GM13976 (cell line): ENCODE measurements around the gene WWOX.

Experiments
- DNase-seq: peaks from one replicate; pipeline ENCODE4 v3.0.0; 2012; ENCODE audit warnings: low spot score
- CTCF ChIP-seq: IDR thresholded peaks from 2 replicates; pipeline ENCODE4 v1.5.1; 2012; ENCODE audit warnings: borderline replicate concordance, mild to moderate bottlenecking; ENCODE audit not compliant: insufficient read depth; ENCODE audit errors: extremely low read depth, missing control alignments, control extremely low read depth
- in situ Hi-C: fragments of 300-500 bp; cut with MboI; formaldehyde crosslinking; loops from one replicate; pipeline ENCODE4 v1.12.0; 2022; ENCODE audit warnings: low sequenced_read_pairs, mixed read lengths, inconsistent platforms; ENCODE audit not compliant: unreplicated experiment

WWOX gene

DNA sequence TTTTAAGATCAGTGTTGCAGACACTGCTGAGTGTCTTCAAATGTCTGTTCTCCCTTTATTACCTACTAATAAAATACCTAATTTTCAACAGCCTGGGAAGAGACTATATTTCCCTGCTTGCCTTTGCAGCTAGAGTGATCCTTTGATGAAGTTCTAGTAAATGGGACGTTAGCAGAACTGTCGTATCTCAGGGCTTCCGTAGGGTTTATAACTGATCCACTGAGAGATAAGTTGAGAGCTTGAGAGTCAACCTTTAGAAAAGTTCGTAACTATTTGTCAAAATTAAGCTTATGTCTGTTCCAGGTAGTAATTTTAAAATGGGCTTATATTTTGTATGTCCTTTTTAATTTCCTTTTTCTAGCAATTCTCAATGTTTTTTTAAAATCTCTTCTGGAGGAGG lies 974.1 kb downstream of the WWOX start:
- in situ Hi-C loops = no loop called here
- no peak for TF ChIP-seq CTCF
- DNase-seq = no peak

DNA sequence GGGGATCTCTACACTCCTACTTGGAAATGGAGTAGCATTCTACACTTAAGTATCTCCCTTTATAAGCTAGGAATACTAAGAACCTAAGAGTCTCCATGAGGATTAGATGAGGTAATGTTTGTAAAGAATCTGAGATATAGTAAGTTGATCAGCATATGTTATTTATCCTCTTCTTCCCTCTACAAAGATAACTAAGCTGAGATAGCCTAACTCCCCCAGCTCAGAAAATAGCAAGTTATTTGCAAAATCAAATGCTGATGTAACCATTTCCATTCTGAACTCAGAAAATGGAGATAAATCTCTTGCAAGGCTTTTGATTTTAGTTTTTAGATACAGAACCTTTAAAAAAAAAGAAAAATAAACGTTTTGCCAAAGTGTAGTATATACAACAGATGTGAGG lies 975.1 kb downstream of the WWOX start:
- DNase-seq = no peak
- no peak for TF ChIP-seq CTCF
- in situ Hi-C loops = no loop called here

- no peak for TF ChIP-seq CTCF
- no peak for DNase-seq
- in situ Hi-C loops = no loop called here
These were observed 975.5 kb downstream of the WWOX start for GRCh38 chr16:79074951-79075350.

GRCh38 chr16:79076047-79076767 lies 976.8 kb downstream of the WWOX start:
- TF ChIP-seq CTCF = no peak
- in situ Hi-C loops = no loop called here
- no peak for DNase-seq

- in situ Hi-C loops = no loop called here
- no peak for TF ChIP-seq CTCF
- no peak for DNase-seq
These were observed 977.9 kb downstream of the WWOX start for GRCh38 chr16:79077346-79077745.

- DNase-seq = no peak
- no peak for TF ChIP-seq CTCF
- in situ Hi-C loops = no loop called here
These were observed 980.4 kb downstream of the WWOX start for GRCh38 chr16:79079656-79080420.
